Stimulated activated CD4-positive, alpha-beta T cell treated with anti-CD3 and anti-CD28 coated beads, Interleukin-1b, Interleukin-23, amount 100 ng/mL, for 4 hours (primary cell): ENCODE measurements around the gene TOR2A.

Experiments
- DNase-seq, 2 donors: peaks; one replicate each; pipeline ENCODE4 v3.0.0-alpha.2; 2020; ENCODE audit warnings: low read depth in 2 of 2

Gene TOR2A

GRCh38 chr9:127742435-127743088 is 7.5 kb upstream of the TOR2A start:
- no peak for DNase-seq

DNA sequence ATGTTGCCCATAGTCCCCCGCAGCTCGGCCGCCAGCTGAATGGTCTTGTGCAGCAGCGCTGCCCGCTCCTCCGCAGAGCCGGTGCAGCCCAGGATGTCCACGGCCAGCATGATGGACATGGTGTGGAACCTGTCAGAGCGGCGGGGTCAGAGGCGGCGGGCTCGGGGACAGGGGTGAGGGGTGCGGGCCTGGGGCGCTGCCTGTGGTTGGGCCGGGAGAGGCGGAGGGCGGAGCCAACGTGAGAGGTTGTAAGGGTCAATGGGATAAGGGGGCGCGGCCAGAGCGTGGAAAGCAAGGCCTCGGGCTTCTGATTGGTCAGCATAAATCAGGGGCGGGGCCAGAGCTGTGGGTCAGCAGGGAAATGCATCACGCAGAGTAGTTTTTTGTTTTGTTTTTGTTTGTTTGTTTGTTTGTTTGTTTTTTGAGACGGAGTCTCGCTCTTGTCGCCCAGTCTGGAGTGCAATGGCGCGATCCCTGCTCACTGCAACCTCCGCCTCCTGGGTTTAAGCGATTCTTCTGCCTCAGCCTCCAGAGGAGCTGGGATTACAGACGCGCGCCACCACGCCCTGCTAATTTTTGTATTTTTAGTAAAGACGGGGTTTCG is 6.8 kb upstream of the TOR2A start:
- DNase-seq = no peak

DNA sequence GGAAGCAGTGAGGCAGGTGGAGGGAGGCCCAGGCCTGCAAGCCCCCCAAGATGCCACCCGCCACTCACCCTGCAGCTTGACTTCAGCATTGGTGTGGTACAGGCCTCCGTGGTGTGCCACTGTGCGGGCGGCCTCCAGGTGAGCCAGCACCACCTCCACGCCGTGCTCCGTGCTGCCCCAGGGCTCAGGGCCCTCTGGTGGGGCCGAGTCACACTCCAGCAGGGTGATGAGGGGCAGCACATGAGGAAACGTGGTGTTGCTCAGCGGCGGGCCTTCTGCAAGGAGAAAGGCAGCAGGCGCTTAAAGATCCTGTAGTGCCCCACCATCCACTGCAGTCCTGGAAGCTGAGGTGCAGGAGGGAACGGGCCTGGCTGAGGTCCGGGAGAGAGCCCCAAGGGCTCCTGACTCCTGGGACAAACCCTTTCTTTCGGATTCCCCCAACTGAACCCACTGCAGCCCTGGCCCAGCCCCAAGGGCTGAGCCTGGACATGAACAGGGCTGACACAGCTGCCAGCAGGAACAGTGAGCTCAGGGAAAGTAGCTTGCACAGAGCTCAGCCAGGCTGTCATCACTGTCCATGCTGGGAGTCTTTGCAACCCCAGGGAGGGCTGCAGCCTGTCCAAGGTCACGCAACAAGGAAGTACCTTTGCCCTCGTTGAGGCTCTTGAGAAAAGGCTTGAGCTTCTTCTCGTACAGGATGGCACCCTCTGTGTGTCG is 4.7 kb upstream of the TOR2A start:
- no peak for DNase-seq

DNA sequence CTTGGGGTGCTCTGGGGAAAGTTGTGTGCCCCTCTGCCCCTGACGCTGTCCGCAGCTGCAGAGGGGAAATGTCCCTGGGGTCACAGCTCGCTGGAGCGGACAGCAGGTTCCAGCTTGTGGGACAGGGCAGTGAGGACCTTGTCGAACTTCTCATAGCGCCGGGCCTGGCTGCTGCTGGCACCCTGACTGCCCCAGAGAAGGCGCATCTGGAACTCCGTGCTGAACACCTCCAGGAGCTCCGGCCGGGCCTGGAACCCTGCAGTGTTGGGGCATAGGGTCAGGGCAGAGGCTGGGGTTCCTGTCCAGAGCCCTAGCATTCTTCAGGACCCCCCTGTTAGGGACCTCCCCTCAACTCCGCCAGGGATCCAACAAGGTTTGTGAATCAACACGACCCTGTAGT is 3.6 kb upstream of the TOR2A start:
- DNase-seq = no peak

DNA sequence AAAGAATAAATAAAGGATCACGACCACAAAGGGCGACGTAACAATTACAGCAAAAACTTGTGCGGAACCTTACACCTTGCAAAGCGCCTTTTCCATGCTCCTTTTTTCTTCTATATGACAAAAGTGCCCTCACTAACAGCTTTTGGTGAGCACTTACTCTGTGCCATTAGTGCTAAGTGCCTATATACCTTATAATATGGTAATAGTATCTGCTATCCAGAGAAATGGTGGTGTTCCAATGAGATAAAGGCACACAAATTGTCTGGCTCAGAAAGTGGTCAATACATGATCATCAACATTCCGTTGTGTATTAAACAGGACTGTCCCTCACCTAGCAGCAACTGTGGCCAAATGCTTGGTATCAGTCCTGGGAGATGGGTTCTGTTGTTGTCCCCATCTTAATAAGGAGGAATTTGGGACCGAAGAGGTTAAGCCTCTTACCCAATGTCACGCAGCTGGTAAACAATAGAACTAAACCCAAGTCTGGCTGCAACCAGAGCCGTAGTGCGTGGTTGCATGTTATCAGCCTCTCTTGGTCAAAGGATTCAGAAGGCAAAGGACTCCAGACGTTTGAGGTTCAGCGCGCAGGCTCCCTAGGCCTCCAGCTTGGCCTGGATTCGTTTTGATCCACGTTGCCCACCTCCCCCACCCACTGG is 564 bp upstream of the TOR2A start:
- no peak for DNase-seq

DNA sequence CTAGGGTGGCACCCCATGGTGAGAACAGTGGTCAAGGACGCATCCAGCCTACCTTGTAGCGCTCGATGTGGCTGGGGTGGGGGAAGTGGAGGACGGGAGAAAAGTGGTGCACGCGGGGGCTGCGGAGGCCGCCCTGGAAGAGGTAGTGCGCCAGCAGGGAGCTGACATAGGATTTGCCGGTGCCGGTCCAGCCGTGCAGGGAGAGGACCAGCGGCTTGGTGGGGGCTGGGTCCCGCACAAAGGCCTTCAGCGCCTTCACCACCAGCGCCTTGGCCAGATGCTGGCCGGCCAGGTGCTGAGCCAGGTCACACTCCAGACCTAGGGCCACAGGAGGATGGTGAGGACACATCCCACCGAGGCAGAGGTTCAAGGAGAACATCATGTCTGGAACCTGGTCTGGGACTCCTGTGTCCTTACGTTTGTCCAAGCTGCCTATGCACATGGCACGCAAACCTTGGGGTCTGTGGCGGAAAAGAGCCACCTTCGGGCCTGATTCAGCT is 797 bp downstream of the TOR2A start:
- DNase-seq = no peak

GRCh38 chr9:127733614-127734013 is 1.5 kb downstream of the TOR2A start:
- DNase-seq = no peak

DNA sequence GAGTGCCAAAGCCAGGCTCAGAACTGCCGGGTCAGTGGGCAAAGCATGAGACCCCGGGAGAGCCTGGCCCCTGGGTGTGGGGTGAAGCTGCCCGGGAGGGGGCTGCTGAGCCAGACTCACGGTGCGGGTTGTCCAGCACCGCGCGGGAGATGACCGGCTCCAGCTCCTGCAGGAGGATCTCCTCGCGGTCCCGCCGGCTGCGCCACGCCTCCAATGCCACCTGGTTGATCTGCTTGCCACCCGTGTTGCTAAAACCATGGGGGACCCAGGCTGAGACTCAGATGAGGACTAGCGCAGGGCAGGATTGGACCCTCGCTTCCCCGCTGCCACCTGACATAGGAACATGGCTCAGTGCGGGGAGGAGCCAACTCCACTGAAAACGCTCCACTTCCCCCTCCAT is 2.6 kb downstream of the TOR2A start:
- DNase-seq = no peak

GRCh38 chr9:127731938-127732337 is 3.2 kb downstream of the TOR2A start:
- DNase-seq = no peak

GRCh38 chr9:127730799-127731410 is 4.2 kb downstream of the TOR2A start:
- DNase-seq = no peak

DNA sequence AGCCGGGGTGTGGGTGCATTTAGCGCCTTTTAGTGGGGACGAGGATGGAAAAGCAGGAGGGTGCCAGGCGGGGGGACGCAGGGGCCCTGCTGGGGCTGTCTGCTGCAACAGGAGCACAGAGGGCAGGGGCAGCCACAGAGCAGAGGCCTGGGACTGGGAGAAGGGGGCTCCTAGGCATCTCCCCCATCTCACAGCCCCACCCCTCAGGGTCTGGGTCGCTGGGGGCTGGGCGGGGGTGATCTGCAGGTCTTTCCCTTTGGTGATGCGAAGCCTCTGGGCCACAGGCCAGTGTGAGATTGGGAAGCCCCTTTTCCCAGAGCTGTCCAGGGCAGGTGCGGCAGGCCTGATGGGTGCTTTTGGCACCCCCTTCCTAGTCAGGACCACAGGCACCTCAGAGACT is 4.8 kb downstream of the TOR2A start:
- DNase-seq = no peak

DNA sequence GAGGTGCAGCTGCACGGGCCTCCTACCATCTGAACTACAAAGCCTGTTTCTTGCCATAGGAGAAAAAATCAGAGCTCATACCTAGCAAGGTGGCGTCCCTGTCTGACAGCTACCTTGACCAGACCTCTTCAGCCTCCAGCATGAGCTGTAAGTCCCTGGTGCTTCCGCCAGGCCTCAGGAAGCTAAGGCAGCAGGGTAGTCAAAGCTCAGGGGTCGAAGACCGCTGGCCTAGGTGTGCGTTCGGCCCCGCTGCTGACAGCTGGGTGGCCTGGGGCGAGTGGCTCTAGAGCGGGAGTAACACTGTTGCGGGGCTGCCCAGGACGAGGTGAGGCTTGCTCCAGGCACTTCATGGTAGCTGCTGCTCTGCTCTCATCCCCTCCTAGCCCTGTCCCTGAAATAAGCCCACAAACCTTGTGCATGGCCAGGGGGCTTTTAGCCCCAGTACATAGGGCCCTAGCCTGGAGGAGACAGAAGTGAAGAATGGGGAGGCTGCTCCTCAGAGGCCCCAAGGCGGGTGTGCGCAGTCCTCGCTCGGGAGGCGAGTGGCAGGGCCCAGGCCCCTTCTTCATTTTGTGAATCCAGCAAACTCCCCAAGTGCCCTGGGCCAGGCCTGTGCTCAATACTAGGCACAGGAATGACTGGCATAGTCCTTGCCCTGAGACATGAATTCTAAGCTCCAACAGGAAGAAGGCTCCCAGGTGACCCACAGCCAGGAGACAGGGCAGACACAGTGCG is 5.4 kb downstream of the TOR2A start:
- no peak for DNase-seq

- no peak for DNase-seq
Measured at GRCh38 chr9:127728808-127729207, 6.3 kb downstream of the TOR2A start.

DNA sequence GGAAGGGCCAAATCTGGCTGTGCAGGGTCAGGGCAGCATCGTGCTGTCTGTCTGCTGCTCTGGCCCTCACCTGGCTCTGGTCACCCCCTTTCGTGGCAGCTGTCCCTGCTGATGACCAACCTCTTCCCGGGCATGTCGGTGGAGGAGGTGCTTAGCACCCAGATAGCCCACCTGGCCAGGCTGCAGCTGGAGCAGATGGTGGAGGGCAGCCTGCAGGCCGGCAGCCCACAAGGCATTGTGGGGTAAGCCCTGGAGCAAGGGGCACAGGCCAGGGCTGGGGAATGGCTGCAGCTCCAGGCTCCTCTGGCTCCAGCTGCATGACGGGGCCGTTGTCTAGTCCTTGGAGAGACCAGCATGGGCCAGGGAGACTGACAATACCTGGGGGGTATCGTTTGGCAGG is 8.2 kb downstream of the TOR2A start:
- no peak for DNase-seq

DNA sequence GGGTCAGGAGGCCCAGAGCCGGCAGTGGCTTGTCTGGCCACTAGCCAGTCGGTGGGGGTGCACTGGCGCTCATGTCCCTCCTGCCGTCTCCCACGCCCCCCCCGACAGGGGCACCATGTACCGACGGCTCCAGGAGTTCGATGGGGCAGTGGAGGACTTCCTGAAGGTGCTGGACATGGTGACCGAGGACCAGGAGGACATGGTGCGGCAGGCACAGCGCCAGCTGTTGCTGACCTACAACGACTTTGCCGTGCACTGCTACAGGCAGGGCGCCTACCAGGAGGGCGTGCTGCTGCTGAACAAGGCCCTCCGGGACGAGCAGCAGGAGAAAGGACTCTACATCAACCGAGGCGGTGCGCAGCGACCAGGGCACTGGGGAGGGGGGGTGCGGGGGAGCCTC is 11.1 kb downstream of the TOR2A start:
- no peak for DNase-seq

- DNase-seq = no peak
Measured at GRCh38 chr9:127723444-127723843, 11.7 kb downstream of the TOR2A start.

DNA sequence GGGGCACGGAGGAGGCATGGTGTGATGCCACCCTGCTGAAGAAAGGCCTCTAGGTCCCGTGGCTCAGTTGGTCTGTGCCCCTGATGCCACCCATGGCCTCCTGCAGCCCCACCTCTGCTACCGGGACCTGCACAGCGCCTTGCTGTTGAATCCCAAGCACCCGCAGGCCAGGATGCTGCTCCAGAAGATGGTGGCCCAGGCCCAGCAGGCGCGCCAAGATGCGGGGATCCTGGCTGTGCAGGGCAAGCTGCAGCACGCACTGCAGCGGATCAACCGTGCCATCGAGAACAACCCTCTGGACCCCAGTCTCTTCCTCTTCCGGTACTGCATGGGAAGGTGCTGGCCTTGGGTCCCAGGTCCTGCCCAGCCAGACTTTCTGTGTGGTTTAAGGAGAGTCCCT is 12.1 kb downstream of the TOR2A start:
- DNase-seq = no peak

GRCh38 chr9:127722055-127722745 is 12.9 kb downstream of the TOR2A start:
- DNase-seq = no peak

DNA sequence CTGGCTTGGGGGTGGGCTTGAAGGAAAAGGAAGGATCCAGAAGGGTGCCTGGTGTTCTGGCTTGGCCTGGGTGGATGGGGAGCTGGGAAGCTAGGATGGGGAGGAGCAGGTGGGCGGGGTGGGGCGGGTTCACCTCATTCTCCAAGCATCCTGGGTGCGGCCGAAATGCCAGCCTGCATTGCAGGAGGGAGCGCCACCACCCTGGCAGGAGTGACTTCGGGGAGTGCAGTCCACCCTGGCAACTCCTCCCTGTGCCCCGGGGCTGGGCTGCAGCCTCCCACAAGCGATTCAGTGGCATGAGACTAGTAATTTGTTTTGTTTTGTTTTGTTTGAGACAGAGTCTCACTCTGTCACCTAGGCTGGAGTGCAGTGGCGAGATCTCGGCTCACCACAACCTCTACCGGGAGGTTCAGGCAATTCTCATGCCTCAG is 13.7 kb downstream of the TOR2A start:
- no peak for DNase-seq

DNA sequence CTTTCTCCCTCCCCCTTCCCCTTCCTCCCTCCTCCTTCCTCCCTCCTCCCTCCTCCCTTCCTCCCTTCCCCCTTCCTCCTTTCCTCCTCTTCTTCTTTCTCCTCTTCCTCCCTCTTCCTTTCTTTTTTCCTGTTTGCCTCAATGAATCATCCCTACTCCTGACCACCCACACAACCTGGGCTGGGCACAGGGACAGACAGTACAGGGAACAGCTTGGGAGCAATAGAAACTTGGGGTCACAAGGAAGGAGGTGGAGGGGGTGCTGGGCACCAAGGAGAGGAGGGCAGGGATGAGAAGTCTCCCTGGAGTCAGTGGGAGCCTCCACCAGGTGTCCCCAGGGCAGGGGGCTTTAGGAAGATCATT is 14.2 kb downstream of the TOR2A start:
- no peak for DNase-seq
